OCI-LY7 (cell line): ENCODE measurements around the gene MAS1. TPM values are rescaled to one million over a fixed set of nuclear protein-coding genes. Genes with fewer than 3 reads are reported as not detected.

Experiments
- BruUV-seq: library from RNA; stranded (reverse); fragments of 400-500 nt; replicated peaks from 2 replicates; lab custom pipeline; 2021; lab: Mats Ljungman, UMichigan
- CTCF ChIA-PET: fragments of 300-600 bp; sonication (Branson Sonifier 250); formaldehyde crosslinking; loops from one replicate; lab custom pipeline; 2022; ENCODE audit warnings: antibody characterized with exemption; ENCODE audit not compliant: unreplicated experiment; lab: Charles Lee
- POLR2A ChIA-PET: fragments of 300-600 bp; sonication (Branson Sonifier 250); formaldehyde crosslinking; loops from one replicate; lab custom pipeline; 2022; ENCODE audit warnings: antibody characterized with exemption; lab: Charles Lee
- DNase-seq: peaks from one replicate; pipeline ENCODE4 v3.0.0-alpha.2; 2015; ENCODE audit warnings: low spot score
- H2AFZ ChIP-seq: fragments of 200-600 bp; sonication (generic), shearing (Covaris generic); 2 replicates; pipeline ENCODE4 v1.6.1; 2014; ENCODE audit warnings: mild to moderate bottlenecking, antibody characterized with exemption, low read length, moderate library complexity
- H3K27ac ChIP-seq: fragments of 200-600 bp; sonication (generic); 2 replicates; pipeline ENCODE4 v1.5.1; 2014; ENCODE audit warnings: mixed run types, low read depth, mild to moderate bottlenecking, moderate library complexity, low read length, inconsistent platforms; ENCODE audit not compliant: poor library complexity, severe bottlenecking
- H3K36me3 ChIP-seq: fragments of 200-600 bp; sonication (generic); 2 replicates; pipeline ENCODE4 v1.6.1; 2014; ENCODE audit warnings: mild to moderate bottlenecking, antibody characterized with exemption, low read length, moderate library complexity, mixed read lengths; ENCODE audit not compliant: insufficient read depth
- H3K4me1 ChIP-seq: fragments of 200-600 bp; sonication (generic); 2 replicates; pipeline ENCODE4 v1.5.1; 2014; ENCODE audit warnings: mild to moderate bottlenecking, low read length; ENCODE audit not compliant: insufficient read depth, poor library complexity, severe bottlenecking
- H3K4me2 ChIP-seq: fragments of 200-600 bp; sonication (generic); 2 replicates; pipeline ENCODE4 v1.6.1; 2014; ENCODE audit warnings: mild to moderate bottlenecking, low read length
- H3K4me3 ChIP-seq: fragments of 200-600 bp; sonication (generic); 2 replicates; pipeline ENCODE4 v1.5.1; 2014; ENCODE audit warnings: mild to moderate bottlenecking, low read depth, low read length; ENCODE audit not compliant: poor library complexity, severe bottlenecking
- H3K79me2 ChIP-seq: fragments of 200-600 bp; sonication (generic); 2 replicates; pipeline ENCODE4 v1.6.1; 2016; ENCODE audit warnings: low read depth, mild to moderate bottlenecking, low read length, moderate library complexity, mixed read lengths; ENCODE audit not compliant: insufficient read depth
- H3K9me2 ChIP-seq: fragments of 200-600 bp; sonication (generic); 2 replicates; pipeline ENCODE4 v1.6.1; 2016; ENCODE audit warnings: mild to moderate bottlenecking, low read length, mixed read lengths; ENCODE audit not compliant: insufficient read depth
- H3K9me3 ChIP-seq: fragments of 200-600 bp; sonication (generic); 2 replicates; pipeline ENCODE4 v1.6.1; 2014; ENCODE audit warnings: mild to moderate bottlenecking, mixed run types, low read length, mixed read lengths
- H4K20me1 ChIP-seq: fragments of 200-600 bp; sonication (generic); 2 replicates; pipeline ENCODE4 v1.6.1; 2014; ENCODE audit warnings: mild to moderate bottlenecking, antibody characterized with exemption, low read length, moderate library complexity, mixed read lengths; ENCODE audit not compliant: insufficient read depth
- CTCF ChIP-seq: fragments of 200-600 bp; sonication (generic); conservative IDR thresholded peaks from 2 replicates; pipeline ENCODE4 v1.5.1; 2014; ENCODE audit warnings: mild to moderate bottlenecking, antibody characterized with exemption, low read length, moderate library complexity, mixed read lengths
- EZH2phosphoT487 ChIP-seq: fragments of 200-600 bp; sonication (generic); IDR thresholded peaks from 2 replicates; pipeline ENCODE4 v1.6.1; 2018; ENCODE audit warnings: low read depth, borderline replicate concordance, mild to moderate bottlenecking, mixed run types, antibody characterized with exemption, low read length, moderate library complexity, mixed read lengths
- intact Hi-C: fragments of 100-400 bp; cut with micrococcal nuclease; formaldehyde crosslinking; loops from one replicate; pipeline ENCODE4 v1.10.0; 2022; ENCODE audit not compliant: unreplicated experiment
- total RNA-seq, 2 experiments: library from RNA; depleted of rRNA in 1 of 2; stranded (reverse); fragments of >200 nt in 1 of 2; shearing (Covaris generic) in 1 of 2; gene quantifications; 2 replicates each; pipeline ENCODE4 v1.2.3, GENCODE V29; 2014 to 2022

The MAS1 gene
- total RNA-seq, 2 experiments from 2014 or later, result under 0.01 TPM; not detected in 1

- intact Hi-C loops, result no loop called here
- Histone ChIP-seq H3K27ac (no peak overlapping the region), H3K9me3 (no peaks in the 10 kb centered on the region), H3K79me2 (no peaks in the 10 kb centered on the region), H3K4me1 (peaks cover 10% of the 10 kb centered on the region), H3K9me2 (no peaks in the 10 kb centered on the region), H3K4me3 (no peak overlapping the region), H3K36me3 (no peaks in the 10 kb centered on the region), H4K20me1 (no peaks in the 10 kb centered on the region), H2AFZ (no peak overlapping the region), H3K4me2 (no peak overlapping the region)
- no TSS peak for BruUV-seq
- POLR2A ChIA-PET, result no interaction called here
- TF ChIP-seq CTCF, result no peak
- no peak for TF ChIP-seq EZH2phosphoT487
- no peak for DNase-seq
- CTCF ChIA-PET, result no interaction called here
Observed at GRCh38 chr6:159887146-159887545, 3.6 kb upstream of the MAS1 start.

- ChIA-PET CTCF (no interaction called here), POLR2A (no interaction called here)
- Histone ChIP-seq H3K9me3 (no peaks in the 10 kb centered on the region), H3K4me2 (no peak overlapping the region), H3K27ac (no peak overlapping the region), H3K36me3 (no peaks in the 10 kb centered on the region), H2AFZ (no peak overlapping the region), H3K79me2 (no peaks in the 10 kb centered on the region), H3K4me3 (no peak overlapping the region), H3K4me1 (peaks cover 10% of the 10 kb centered on the region), H3K9me2 (no peaks in the 10 kb centered on the region), H4K20me1 (no peaks in the 10 kb centered on the region)
- intact Hi-C loops, result no loop called here
- TF ChIP-seq EZH2phosphoT487 (no peak), CTCF (no peak)
- DNase-seq, result no peak
- no TSS peak for BruUV-seq
Observed at GRCh38 chr6:159887761-159888160, 3.0 kb upstream of the MAS1 start.

- H3K27ac ChIP-seq, result no peak overlapping the region
- intact Hi-C loops, result no loop called here
- ChIA-PET CTCF (interaction anchor here (0.7 kb wide), 1 partner anchor 60 kb away, joined by 3 read pairs; no protein-coding TSS in a partner anchor), POLR2A (no interaction called here)
- no peaks in the 10 kb centered on the region for H3K36me3 ChIP-seq
- no peaks in the 10 kb centered on the region for H4K20me1 ChIP-seq
- no peaks in the 10 kb centered on the region for H3K9me3 ChIP-seq
- H3K4me2 ChIP-seq, result no peak overlapping the region
- H2AFZ ChIP-seq, result no peak overlapping the region
- no peak for DNase-seq
- H3K4me3 ChIP-seq, result no peak overlapping the region
- H3K79me2 ChIP-seq, result no peaks in the 10 kb centered on the region
- no peak for TF ChIP-seq CTCF
- no peak for TF ChIP-seq EZH2phosphoT487
- no TSS peak for BruUV-seq
- peaks cover 2% of the 10 kb centered on the region for H3K4me1 ChIP-seq
- H3K9me2 ChIP-seq, result no peaks in the 10 kb centered on the region
Observed at GRCh38 chr6:159890201-159890600, 587 bp upstream of the MAS1 start.
